22Rv1 (cell line): Measurements from ENCODE around the gene P2RX1.

Source experiments
- CTCF ChIP-seq: fragments of 450-650 bp; IDR thresholded peaks from 2 replicates; pipeline ENCODE4 v1.5.1; 2017; ENCODE audit warnings: mild to moderate bottlenecking
- ZFX ChIP-seq: fragments of 450-650 bp; IDR thresholded peaks from 2 replicates; pipeline ENCODE4 v1.6.1; 2017; ENCODE audit warnings: antibody characterized with exemption, borderline replicate concordance

DNA sequence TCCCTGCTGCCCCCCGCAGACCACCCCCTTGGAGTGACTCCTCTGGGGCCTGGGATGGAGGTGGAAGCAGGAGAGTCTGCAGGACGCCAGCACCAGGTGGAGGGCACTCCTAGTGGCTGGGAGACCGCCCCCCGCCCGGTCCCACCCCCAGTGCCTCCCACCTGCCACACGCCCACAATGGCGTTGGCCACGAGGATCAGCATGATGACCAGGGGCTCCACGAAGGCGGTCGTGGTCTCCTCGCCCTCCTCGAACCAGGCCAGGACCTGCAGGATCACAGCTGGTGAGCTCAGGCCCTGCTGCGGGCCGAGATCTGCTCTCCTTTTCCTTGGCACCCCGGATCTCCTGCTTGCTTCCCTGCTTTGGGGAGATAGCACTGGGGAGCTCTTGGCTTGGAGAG, 35.2 kb upstream of the P2RX1 start:
- TF ChIP-seq CTCF (no peak), ZFX (no peak)
